Liver (tissue), 9 donors: ENCODE data around the gene PGBD5. TPM values are rescaled to one million over a fixed set of nuclear protein-coding genes. Genes with fewer than 3 reads are reported as not detected.

Source experiments
- DNase-seq: peaks from one replicate; pipeline ENCODE4 v3.0.0-alpha.2; 2017; ENCODE audit warnings: low spot score
- H3K27ac ChIP-seq, 2 donors: one replicate each; pipeline ENCODE4 v1.7.0; 2013; ENCODE audit warnings: inconsistent platforms in 2 of 2, low read length in 2 of 2, control low read depth in 1 of 2, low read depth in 1 of 2, mild to moderate bottlenecking in 1 of 2
- H3K27me3 ChIP-seq, 4 donors: one replicate each; pipeline versions ENCODE4 v1.6.1 to v1.7.0; 2013; ENCODE audit warnings: low read length in 3 of 4, inconsistent platforms in 1 of 4, mild to moderate bottlenecking in 1 of 4, moderate library complexity in 1 of 4; ENCODE audit not compliant: control insufficient read depth in 4 of 4, insufficient read depth in 4 of 4
- H3K36me3 ChIP-seq, 4 donors: one replicate each; pipeline versions ENCODE4 v1.6.1 to v1.7.0; 2013; ENCODE audit warnings: low read length in 3 of 4, mild to moderate bottlenecking in 3 of 4, low read depth in 1 of 4, moderate library complexity in 1 of 4; ENCODE audit not compliant: control insufficient read depth in 4 of 4, insufficient read depth in 3 of 4
- H3K4me1 ChIP-seq, 4 donors: one replicate each; pipeline versions ENCODE4 v1.6.1 to v1.7.0; 2013; ENCODE audit warnings: low read length in 3 of 4, mild to moderate bottlenecking in 3 of 4, moderate library complexity in 1 of 4; ENCODE audit not compliant: control insufficient read depth in 4 of 4, insufficient read depth in 4 of 4
- H3K4me3 ChIP-seq, 3 donors: one replicate each; pipeline versions ENCODE4 v1.6.1 to v1.7.0; 2013; ENCODE audit warnings: low read length in 3 of 3, control low read depth in 1 of 3, low read depth in 1 of 3, mild to moderate bottlenecking in 1 of 3
- H3K9ac ChIP-seq, 2 donors: one replicate each; pipeline ENCODE4 v1.7.0; 2013; ENCODE audit warnings: low read length in 2 of 2, mild to moderate bottlenecking in 2 of 2, moderate library complexity in 2 of 2, control low read depth in 1 of 2, low read depth in 1 of 2
- H3K9me3 ChIP-seq, 4 donors: one replicate each; pipeline versions ENCODE4 v1.6.1 to v1.7.0; 2013; ENCODE audit warnings: low read length in 3 of 4; ENCODE audit not compliant: control insufficient read depth in 4 of 4
- FOXA1 ChIP-seq: IDR thresholded peaks from 2 replicates; pipeline ENCODE4 v1.6.1; 2016; ENCODE audit warnings: antibody characterized with exemption
- FOXA2 ChIP-seq: IDR thresholded peaks from 2 replicates; pipeline ENCODE4 v1.6.1; 2016; ENCODE audit warnings: antibody characterized with exemption
- GABPA ChIP-seq, 2 donors: IDR thresholded peaks in 1 of 2; conservative IDR thresholded peaks in 1 of 2; 2 replicates each; pipeline ENCODE4 v1.6.1; 2016; ENCODE audit warnings: antibody characterized with exemption in 2 of 2, mild to moderate bottlenecking in 1 of 2, moderate library complexity in 1 of 2
- HNF4A ChIP-seq, 2 donors: conservative IDR thresholded peaks; 2 replicates each; pipeline ENCODE4 v1.6.1; 2016; ENCODE audit warnings: antibody characterized with exemption in 2 of 2, mild to moderate bottlenecking in 2 of 2
- HNF4G ChIP-seq: IDR thresholded peaks from 2 replicates; pipeline ENCODE4 v1.6.1; 2016; ENCODE audit warnings: antibody characterized with exemption
- JUND ChIP-seq, 2 donors: IDR thresholded peaks; 2 replicates each; pipeline ENCODE4 v1.6.1; 2016; ENCODE audit warnings: antibody characterized with exemption in 2 of 2
- RAD21 ChIP-seq, 2 donors: IDR thresholded peaks; 2 replicates each; pipeline ENCODE4 v1.6.1; 2016; ENCODE audit warnings: antibody characterized with exemption in 2 of 2, mild to moderate bottlenecking in 2 of 2
- RXRA ChIP-seq, 2 donors: IDR thresholded peaks; 2 replicates each; pipeline ENCODE4 v1.6.1; 2017 to 2018; ENCODE audit warnings: antibody characterized with exemption in 2 of 2, mild to moderate bottlenecking in 1 of 2
- TAF1 ChIP-seq: conservative IDR thresholded peaks from 2 replicates; pipeline ENCODE4 v1.6.1; 2016; ENCODE audit warnings: antibody characterized with exemption, mild to moderate bottlenecking
- WGBS: extraction: QIAGEN DNeasy Blood & Tissue Kit; methylation state at CpG from one replicate; pipeline ENCODE4 v1.1.7; 2013; 5-methylcytosine and 5-hydroxymethylcytosine counted together
- polyA plus RNA-seq, 2 donors: library from polyadenylated mRNA; stranded (reverse) in 1 of 2; unstranded in 1 of 2; fragments of 200-250 nt in 1 of 2; fragments of >200 nt in 1 of 2; fragmentation: Nextera tagmentation in 1 of 2; extraction: Ambion mirVana in 1 of 2; gene quantifications; one replicate each; pipeline versions ENCODE4 v1.2.1 to v1.2.3, GENCODE V29; 2013 to 2015
- total RNA-seq, 2 donors: library from RNA; depleted of rRNA; stranded (reverse); fragments of >200 nt; gene quantifications; one replicate each; pipeline ENCODE4 v1.2.3, GENCODE V29; 2014
- TF ChIP-seq, protein P1 (sequence below): fragments of 150-350 bp; IDR thresholded peaks from 2 replicates; pipeline ENCODE4 v1.5.1; 2017; ENCODE audit warnings: improper control_type of control experiment, low read depth, low read length; ENCODE audit not compliant: missing input control
- TF ChIP-seq, protein P2 (sequence below): IDR thresholded peaks from 2 replicates; pipeline ENCODE4 v1.6.1; 2016; ENCODE audit warnings: antibody characterized with exemption
- TF ChIP-seq, protein P3 (sequence below): IDR thresholded peaks from 2 replicates; pipeline ENCODE4 v1.6.1; 2016; ENCODE audit warnings: antibody characterized with exemption
- donor health status: healthy.
- donor health status: healthy.
- donor health status: healthy.
- donor health status: healthy.
- donor health status: healthy.

PGBD5 gene
- total and polyA plus RNA-seq, 4 donors = 0.88 to 5.4 (median 2.7) TPM

DNA sequence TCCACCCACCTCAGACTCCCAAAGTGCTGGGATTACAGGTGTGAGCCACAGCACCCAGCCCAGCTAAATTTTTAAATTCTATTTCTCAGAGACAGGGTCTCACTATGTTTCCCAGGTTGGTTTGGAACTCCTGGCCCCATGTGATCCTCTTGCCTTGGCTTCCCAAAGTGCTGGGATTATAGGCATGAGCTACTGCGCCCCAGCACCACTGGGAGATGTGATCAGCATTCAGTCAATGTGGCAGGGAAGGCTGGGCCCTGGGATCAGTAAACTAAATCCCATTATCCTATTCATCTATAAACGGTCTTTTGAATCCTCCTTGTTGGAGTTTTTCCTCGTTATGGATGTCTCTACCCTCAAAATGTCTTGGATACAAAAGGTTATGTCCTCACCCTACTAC is 113.5 kb downstream of the PGBD5 start:
- Histone ChIP-seq H3K9me3 (no peaks in the 10 kb centered on the region), H3K9ac (no peak overlapping the region), H3K27me3 (no peaks in the 10 kb centered on the region), H3K4me1 (peaks cover 0 to 3% (median 1%) of the 10 kb centered on the region in 4 donors), H3K4me3 (no peak overlapping the region), H3K27ac (no peak overlapping the region), H3K36me3 (no peaks in the 10 kb centered on the region)
- no peak for TF ChIP-seq FOXA1
- no peak for TF ChIP-seq GABPA (IDR thresholded peaks at IDR 0.05 in 1 of 2, conservative IDR thresholded peaks at IDR 0.05 in 1 of 2)
- TF ChIP-seq, protein P1, sequence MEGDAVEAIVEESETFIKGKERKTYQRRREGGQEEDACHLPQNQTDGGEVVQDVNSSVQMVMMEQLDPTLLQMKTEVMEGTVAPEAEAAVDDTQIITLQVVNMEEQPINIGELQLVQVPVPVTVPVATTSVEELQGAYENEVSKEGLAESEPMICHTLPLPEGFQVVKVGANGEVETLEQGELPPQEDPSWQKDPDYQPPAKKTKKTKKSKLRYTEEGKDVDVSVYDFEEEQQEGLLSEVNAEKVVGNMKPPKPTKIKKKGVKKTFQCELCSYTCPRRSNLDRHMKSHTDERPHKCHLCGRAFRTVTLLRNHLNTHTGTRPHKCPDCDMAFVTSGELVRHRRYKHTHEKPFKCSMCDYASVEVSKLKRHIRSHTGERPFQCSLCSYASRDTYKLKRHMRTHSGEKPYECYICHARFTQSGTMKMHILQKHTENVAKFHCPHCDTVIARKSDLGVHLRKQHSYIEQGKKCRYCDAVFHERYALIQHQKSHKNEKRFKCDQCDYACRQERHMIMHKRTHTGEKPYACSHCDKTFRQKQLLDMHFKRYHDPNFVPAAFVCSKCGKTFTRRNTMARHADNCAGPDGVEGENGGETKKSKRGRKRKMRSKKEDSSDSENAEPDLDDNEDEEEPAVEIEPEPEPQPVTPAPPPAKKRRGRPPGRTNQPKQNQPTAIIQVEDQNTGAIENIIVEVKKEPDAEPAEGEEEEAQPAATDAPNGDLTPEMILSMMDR = no peak
- TF ChIP-seq HNF4G = no peak
- TF ChIP-seq HNF4A (conservative IDR thresholded peaks at IDR 0.05) = no peak
- no peak for TF ChIP-seq JUND (IDR thresholded peaks at IDR 0.05)
- TF ChIP-seq RXRA (IDR thresholded peaks at IDR 0.05) = no peak
- no peak for TF ChIP-seq TAF1
- TF ChIP-seq, protein P2, sequence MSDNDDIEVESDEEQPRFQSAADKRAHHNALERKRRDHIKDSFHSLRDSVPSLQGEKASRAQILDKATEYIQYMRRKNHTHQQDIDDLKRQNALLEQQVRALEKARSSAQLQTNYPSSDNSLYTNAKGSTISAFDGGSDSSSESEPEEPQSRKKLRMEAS = no peak
- 74% methylated on average over 3 of the region's 3 CpGs for WGBS
- DNase-seq = no peak

DNA sequence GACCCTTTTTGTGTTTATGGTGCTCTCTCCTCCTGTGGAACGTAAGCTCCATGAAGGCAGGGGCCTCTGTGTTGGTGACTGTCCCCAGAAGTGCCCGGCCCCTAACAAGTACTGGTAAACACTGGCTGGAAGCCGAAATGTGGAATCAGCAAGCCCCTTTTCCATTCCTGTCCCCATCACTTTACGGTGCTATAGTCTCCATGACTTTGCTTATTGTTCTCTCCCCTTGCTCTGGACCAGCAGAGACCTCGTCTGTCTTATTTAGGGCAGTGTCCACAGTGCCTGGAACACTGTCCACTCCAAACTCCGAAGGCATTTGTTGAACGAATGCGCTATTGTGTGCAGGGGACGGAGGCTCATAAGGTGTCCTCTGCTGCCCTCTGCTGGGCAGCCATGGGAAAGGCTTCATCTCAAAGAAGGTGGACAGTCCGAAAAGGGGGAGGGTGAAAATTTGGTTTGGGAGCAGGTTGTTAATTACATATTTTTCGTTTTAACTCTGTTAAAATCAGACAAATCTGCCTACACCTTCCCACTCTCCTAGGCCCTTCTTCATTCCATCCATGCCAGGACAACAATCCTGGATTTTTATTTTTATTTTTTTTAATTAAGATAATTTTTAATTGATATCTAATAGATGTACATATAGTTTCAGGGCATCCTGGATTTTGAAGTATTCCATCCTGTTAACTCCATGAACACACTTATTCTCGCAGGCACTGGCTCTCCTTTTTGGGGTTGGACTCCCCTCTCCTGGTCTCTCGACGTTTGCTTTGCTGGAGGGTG is 115.6 kb downstream of the PGBD5 start:
- Histone ChIP-seq H3K4me3 (no peak overlapping the region), H3K36me3 (no peaks in the 10 kb centered on the region), H3K9ac (no peak overlapping the region), H3K27ac (no peak overlapping the region), H3K27me3 (no peaks in the 10 kb centered on the region), H3K4me1 (peaks cover 0 to 3% (median 1%) of the 10 kb centered on the region in 4 donors), H3K9me3 (no peaks in the 10 kb centered on the region)
- peak; percentile 72 for DNase-seq
- 36% methylated on average over 14 of the region's 14 CpGs for WGBS
- peak; percentile 98 to 99 for TF ChIP-seq RAD21 (IDR thresholded peaks at IDR 0.05)
- TF ChIP-seq, protein P3, sequence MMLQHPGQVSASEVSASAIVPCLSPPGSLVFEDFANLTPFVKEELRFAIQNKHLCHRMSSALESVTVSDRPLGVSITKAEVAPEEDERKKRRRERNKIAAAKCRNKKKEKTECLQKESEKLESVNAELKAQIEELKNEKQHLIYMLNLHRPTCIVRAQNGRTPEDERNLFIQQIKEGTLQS = no peak
- TF ChIP-seq, protein P1 = peak; percentile 93
- TF ChIP-seq, protein P2 = no peak
- TF ChIP-seq FOXA2 = no peak
